Mammary epithelial cell (primary cell): Measurements from ENCODE around the gene USP37.

Source experiments
- EZH2 ChIP-seq: IDR thresholded peaks from 2 replicates; pipeline ENCODE4 v1.6.1; 2012; ENCODE audit warnings: low read length, inconsistent platforms, borderline replicate concordance
- TF ChIP-seq, protein P1 (sequence below), 2 donors: IDR thresholded peaks in 1 of 2; conservative IDR thresholded peaks in 1 of 2; 2 replicates each; pipeline ENCODE4 v1.5.1; 2011 to 2012; ENCODE audit warnings: inconsistent platforms in 2 of 2, low read length in 2 of 2, mild to moderate bottlenecking in 2 of 2, control low read depth in 1 of 2, low read depth in 1 of 2; ENCODE audit not compliant: insufficient read depth in 1 of 2; ENCODE audit errors: extremely low read depth in 1 of 2

DNA sequence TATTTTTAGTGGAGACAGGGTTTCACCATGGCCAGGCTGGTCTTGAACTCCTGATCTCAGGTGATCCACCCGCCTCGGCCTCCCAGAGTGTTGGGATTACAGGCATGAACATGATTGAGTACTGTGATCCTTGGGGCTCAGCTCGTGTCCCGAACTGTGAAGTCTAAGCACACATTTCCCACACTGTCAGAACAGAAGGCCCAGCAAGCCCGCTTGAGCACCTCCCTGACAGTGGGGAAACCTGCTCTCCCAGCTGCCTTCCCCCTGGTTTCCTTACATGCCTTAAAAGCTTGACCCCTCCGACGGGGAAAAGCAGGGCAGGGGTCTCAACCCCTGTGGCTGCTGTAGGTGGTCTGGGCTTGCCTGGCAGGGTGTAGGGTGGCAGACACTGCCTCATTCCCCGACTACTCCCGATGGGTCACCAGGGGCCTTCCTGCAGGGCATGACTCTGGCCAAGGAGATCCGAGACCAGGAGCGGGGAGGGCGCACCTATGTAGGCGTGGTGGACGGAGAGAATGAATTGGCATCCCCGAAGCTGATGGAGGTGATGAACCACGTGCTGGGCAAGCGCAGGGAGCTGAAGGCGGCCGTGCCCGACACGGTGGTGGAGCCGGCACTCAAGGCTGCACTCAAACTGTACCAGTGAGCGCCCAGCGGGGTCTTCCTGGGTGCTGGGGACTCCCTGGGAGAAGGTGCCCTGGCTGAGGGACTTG lies 139.1 kb downstream of the USP37 start:
- TF ChIP-seq, protein P1, sequence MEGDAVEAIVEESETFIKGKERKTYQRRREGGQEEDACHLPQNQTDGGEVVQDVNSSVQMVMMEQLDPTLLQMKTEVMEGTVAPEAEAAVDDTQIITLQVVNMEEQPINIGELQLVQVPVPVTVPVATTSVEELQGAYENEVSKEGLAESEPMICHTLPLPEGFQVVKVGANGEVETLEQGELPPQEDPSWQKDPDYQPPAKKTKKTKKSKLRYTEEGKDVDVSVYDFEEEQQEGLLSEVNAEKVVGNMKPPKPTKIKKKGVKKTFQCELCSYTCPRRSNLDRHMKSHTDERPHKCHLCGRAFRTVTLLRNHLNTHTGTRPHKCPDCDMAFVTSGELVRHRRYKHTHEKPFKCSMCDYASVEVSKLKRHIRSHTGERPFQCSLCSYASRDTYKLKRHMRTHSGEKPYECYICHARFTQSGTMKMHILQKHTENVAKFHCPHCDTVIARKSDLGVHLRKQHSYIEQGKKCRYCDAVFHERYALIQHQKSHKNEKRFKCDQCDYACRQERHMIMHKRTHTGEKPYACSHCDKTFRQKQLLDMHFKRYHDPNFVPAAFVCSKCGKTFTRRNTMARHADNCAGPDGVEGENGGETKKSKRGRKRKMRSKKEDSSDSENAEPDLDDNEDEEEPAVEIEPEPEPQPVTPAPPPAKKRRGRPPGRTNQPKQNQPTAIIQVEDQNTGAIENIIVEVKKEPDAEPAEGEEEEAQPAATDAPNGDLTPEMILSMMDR (conservative IDR thresholded peaks at IDR 0.05 in 1 of 2, IDR thresholded peaks at IDR 0.05 in 1 of 2; ENCODE audit: extremely low read depth in 1 of 2, insufficient read depth in 1 of 2, low read depth in 1 of 2, low read length in 2 of 2): no peak
- TF ChIP-seq EZH2: no peak
